ENCODE measurements around the gene IL1RAP. TPM values are rescaled to one million over a fixed set of nuclear protein-coding genes. Genes with fewer than 3 reads are reported as not detected.
A peak's percentile ranks its signal among the peaks of the same experiment; 100 is the strongest.

IL1RAP gene
- total and polyA plus RNA-seq, 12 donors = 2.1 to 11.9 (median 7.6) TPM

DNA sequence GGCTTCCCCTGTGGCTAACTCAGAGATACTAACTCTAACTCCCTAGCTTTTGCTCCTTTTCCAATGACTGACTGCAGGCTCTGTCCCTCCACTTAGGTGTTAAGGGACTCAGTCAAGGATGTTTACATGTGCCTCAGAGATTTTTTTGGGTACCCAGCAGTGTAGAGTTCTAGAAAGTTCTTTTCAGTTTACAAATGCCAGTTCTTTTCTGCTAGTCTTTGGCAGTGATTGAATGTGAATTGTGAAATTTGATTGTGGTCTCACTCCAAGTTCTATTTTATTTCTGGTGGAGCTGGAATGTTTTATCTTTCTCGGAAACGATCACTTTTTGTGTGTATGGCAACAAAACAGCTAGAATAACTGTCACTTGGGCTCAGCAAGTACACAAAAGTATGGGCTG, 60.6 kb downstream of the IL1RAP start:
- peak in 2 of 8 donors; percentile 33 to 39 for ATAC-seq

GRCh38 chr3:190575437-190576185, 61.7 kb downstream of the IL1RAP start:
- DNase-seq = no peak
- H3K4me1 ChIP-seq = peaks cover 0 to 32% (median 11%) of the 10 kb centered on the region in 9 donors
- intact Hi-C loops (cut with DNase I) = no loop called here
- H3K4me3 ChIP-seq = no peak overlapping the region
- WGBS, 2 donors = 75 to 78% methylated on average over 7 of the region's 7 CpGs
- H3K27me3 ChIP-seq = no peaks in the 10 kb centered on the region
- TF ChIP-seq, protein P1, sequence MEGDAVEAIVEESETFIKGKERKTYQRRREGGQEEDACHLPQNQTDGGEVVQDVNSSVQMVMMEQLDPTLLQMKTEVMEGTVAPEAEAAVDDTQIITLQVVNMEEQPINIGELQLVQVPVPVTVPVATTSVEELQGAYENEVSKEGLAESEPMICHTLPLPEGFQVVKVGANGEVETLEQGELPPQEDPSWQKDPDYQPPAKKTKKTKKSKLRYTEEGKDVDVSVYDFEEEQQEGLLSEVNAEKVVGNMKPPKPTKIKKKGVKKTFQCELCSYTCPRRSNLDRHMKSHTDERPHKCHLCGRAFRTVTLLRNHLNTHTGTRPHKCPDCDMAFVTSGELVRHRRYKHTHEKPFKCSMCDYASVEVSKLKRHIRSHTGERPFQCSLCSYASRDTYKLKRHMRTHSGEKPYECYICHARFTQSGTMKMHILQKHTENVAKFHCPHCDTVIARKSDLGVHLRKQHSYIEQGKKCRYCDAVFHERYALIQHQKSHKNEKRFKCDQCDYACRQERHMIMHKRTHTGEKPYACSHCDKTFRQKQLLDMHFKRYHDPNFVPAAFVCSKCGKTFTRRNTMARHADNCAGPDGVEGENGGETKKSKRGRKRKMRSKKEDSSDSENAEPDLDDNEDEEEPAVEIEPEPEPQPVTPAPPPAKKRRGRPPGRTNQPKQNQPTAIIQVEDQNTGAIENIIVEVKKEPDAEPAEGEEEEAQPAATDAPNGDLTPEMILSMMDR (IDR thresholded peaks at IDR 0.05) = no peak
- peak overlapping the region in 1 of 10 donors; percentile 55 for H3K27ac ChIP-seq
- no peaks in the 10 kb centered on the region for H3K36me3 ChIP-seq
- peak in 2 of 8 donors; percentile 34 to 43 for ATAC-seq
- H3K9me3 ChIP-seq = no peaks in the 10 kb centered on the region

More for the DNA sequence above, 60.6 kb downstream of the IL1RAP start:
- no peaks in the 10 kb centered on the region for H3K27me3 ChIP-seq
- DNase-seq = no peak
- intact Hi-C loops (cut with DNase I) = no loop called here
- H3K4me3 ChIP-seq = no peak overlapping the region
- peak overlapping the region in 1 of 10 donors; percentile 55 for H3K27ac ChIP-seq
- H3K36me3 ChIP-seq = no peaks in the 10 kb centered on the region
- TF ChIP-seq, protein P1 (IDR thresholded peaks at IDR 0.05) = no peak
- H3K4me1 ChIP-seq = peaks cover 0 to 23% (median 14%) of the 10 kb centered on the region in 9 donors
- H3K9me3 ChIP-seq = no peaks in the 10 kb centered on the region
- WGBS, 2 donors = 50 to 66% methylated on average over 2 of the region's 2 CpGs

DNA sequence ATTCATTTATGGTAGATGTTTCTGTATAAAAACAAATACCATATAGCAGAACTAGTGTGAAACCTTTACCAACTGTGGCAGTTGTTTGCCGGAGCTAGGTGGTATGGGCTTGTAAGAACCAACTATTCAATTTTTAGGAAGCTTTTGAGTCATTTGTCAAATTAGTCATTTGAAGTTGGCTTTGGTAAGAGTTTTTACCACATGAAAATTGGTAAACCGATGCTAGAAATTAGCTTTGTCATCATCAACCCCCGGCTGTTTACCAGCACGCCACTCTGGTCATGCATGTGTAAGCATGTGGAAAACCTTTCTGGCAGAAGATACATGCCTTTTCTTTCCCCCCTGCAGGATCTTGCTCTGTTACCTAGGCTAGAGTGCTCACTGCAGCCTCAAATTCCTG, 63.3 kb downstream of the IL1RAP start:
- TF ChIP-seq, protein P1 (IDR thresholded peaks at IDR 0.05) = no peak
- no peaks in the 10 kb centered on the region for H3K27me3 ChIP-seq
- no peaks in the 10 kb centered on the region for H3K36me3 ChIP-seq
- DNase-seq = no peak
- H3K9me3 ChIP-seq = no peaks in the 10 kb centered on the region
- 97 to 98% methylated on average over 4 of the region's 4 CpGs for WGBS, 2 donors
- H3K4me1 ChIP-seq = peaks cover 0 to 41% (median 22%) of the 10 kb centered on the region in 9 donors
- intact Hi-C loops (cut with DNase I) = no loop called here
- H3K27ac ChIP-seq = no peak overlapping the region
- H3K4me3 ChIP-seq = no peak overlapping the region
- no peak for ATAC-seq

DNA sequence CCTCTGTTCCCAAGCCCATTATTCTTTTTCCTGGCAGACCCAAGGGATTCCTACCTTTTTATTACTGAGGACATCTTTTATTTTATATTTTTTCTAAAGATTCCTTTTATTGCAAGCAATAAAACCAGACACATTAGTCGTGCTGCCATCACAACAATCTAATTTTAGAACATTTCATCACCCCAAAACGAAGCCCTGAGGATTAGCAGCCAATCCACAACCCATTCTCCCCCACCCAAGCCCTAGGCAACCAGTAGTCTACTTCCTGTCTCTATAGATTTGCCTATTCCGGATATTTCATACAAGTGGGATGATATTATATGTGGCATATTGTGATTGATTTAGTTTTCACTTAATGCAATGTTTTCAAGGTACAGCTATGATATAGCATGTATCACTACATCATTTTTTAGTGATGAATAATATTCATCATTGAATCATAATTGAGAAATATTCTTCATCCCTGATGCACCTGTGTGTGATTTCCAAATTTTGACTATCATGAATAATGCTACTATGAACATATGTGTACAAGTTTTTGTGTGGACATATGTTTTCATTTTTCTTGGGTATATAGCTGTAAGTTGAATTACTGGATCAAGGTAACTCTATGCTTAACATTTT, 65.7 kb downstream of the IL1RAP start:
- Histone ChIP-seq H3K27ac (peak overlapping the region in 2 of 10 donors; percentile 14 to 75), H3K36me3 (no peaks in the 10 kb centered on the region)

More for the DNA sequence above, 65.7 kb downstream of the IL1RAP start:
- 36 to 44% methylated on average over 3 of the region's 3 CpGs for WGBS, 2 donors
- DNase-seq (no peak), ATAC-seq (peak in 3 of 8 donors; percentile 40 to 52 (median 52))
- Histone ChIP-seq H3K27me3 (no peaks in the 10 kb centered on the region), H3K4me1 (peaks cover 0 to 42% (median 18%) of the 10 kb centered on the region in 9 donors), H3K9me3 (no peaks in the 10 kb centered on the region), H3K4me3 (no peak overlapping the region)
- TF ChIP-seq, protein P1 (IDR thresholded peaks at IDR 0.05) = no peak
- intact Hi-C loops (cut with DNase I) = no loop called here

Data from heart right ventricle (tissue), 16 donors.